GM20000 (cell line): ENCODE measurements around the gene FARS2.

Experiments
- DNase-seq: peaks from one replicate; pipeline ENCODE4 v3.0.0; 2012; ENCODE audit warnings: low spot score
- CTCF ChIP-seq: IDR thresholded peaks from 2 replicates; pipeline ENCODE4 v1.5.1; 2012; ENCODE audit warnings: mild to moderate bottlenecking, control low read depth; ENCODE audit errors: extremely low read depth, missing control alignments

FARS2 gene

GRCh38 chr6:5547556-5547955 is 286.2 kb downstream of the FARS2 start:
- TF ChIP-seq CTCF = no peak
- no peak for DNase-seq

GRCh38 chr6:5550631-5551030 is 289.3 kb downstream of the FARS2 start:
- no peak for DNase-seq

DNA sequence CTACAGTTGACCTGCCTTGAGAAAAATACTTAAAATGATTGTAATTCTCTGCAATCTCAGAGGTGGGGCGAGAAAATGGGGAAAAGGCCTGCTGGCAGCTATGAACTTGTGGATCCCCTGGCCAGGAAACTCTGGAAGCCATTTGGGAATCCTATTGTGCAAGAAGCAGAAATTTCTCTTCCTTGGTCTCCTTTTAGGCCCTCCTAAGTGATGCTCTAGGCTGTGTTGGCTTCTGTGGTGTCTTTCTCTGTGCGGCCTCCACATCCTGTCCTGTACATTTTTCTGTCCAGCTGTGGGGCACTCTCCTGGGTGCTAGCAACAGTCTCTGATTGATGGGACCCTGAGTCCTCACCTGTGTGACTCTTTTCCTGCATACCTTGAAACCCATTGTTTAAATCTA is 290.9 kb downstream of the FARS2 start:
- TF ChIP-seq CTCF = no peak
- DNase-seq = no peak

More at GRCh38 chr6:5550631-5551030, 289.3 kb downstream of the FARS2 start:
- TF ChIP-seq CTCF = no peak

DNA sequence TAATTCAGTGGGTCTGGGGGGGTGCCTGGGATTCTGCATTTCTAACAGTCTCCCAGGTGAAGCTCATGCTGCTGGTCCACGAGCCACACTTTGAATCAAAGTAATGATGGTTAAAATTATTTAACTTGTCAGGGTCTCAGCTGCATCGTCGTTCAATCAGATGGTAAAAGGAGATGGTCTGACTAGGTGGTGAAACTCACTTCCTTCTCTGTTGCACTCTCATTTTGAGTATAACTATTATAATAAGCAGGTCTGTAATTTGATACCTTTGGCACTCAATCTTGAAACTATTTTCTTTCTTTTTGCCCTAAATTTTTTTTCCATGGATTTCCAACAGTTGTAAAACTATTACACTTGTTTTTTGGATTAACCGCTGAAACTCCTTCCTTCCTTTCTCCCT is 292.5 kb downstream of the FARS2 start:
- no peak for TF ChIP-seq CTCF
- DNase-seq = peak; percentile 29

GRCh38 chr6:5554226-5554625 is 292.9 kb downstream of the FARS2 start:
- DNase-seq = no peak
- no peak for TF ChIP-seq CTCF

- DNase-seq = no peak
- TF ChIP-seq CTCF = no peak
Measured at GRCh38 chr6:5556011-5556410, 294.7 kb downstream of the FARS2 start.

GRCh38 chr6:5557506-5557905 is 296.2 kb downstream of the FARS2 start:
- DNase-seq = no peak
- TF ChIP-seq CTCF = no peak

DNA sequence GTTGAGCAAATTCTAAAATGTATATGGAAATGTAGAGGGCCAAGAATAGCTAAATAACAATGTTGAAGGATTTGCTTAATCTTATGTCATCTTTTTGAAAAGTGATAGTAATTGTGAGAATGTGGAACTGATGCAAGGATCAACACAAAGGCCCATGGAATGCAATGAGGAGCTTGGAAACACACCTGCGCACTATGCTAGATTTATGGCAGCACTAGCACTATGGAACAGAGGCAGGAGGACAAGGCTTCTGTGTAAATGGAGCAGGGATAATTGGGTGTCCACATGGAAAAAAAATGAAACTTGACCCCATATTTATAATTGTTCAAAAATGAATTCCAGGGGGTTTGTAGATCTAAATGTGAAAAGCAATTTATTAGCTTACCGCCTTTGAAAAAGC is 298.3 kb downstream of the FARS2 start:
- TF ChIP-seq CTCF = no peak
- no peak for DNase-seq
